CD4-positive, alpha-beta T cell (primary cell): ENCODE data around the gene LARP4. TPM values are rescaled to one million over a fixed set of nuclear protein-coding genes. Genes with fewer than 3 reads are reported as not detected.

Experiments used
- ATAC-seq: fragments of 200-7000 bp; cut with Tn5 transposase; one replicate; pipeline ENCODE4 v1.10.0; 2022; ENCODE audit warnings: mild to moderate bottlenecking; ENCODE audit not compliant: poor library complexity
- CTCF ChIA-PET: fragments of 350-600 bp; sonication (Branson Sonifier 250); formaldehyde crosslinking; loops from one replicate; lab custom pipeline; 2021; ENCODE audit warnings: antibody characterized with exemption, inconsistent platforms; lab: Charles Lee
- POLR2A ChIA-PET: fragments of 350-600 bp; sonication (Branson Sonifier 250); formaldehyde crosslinking; loops from one replicate; lab custom pipeline; 2021; ENCODE audit warnings: antibody characterized with exemption, inconsistent platforms; lab: Charles Lee
- DNase-seq, 14 experiments: peaks; one replicate each; pipeline ENCODE4 v3.0.0-alpha.2; 2013 to 2020; ENCODE audit warnings: mixed read lengths in 2 of 14
- H3K27ac ChIP-seq, 2 donors: one replicate each; pipeline versions ENCODE4 v1.5.1 to v1.7.0; 2013; ENCODE audit warnings: low read length in 2 of 2, low read depth in 1 of 2, mild to moderate bottlenecking in 1 of 2
- H3K27me3 ChIP-seq, 2 experiments: 1 replicate in 1 of 2; 2 replicates in 1 of 2; pipeline versions ENCODE4 v1.6.1 to v1.7.0; 2013; ENCODE audit warnings: low read length in 2 of 2, control low read depth in 1 of 2, mild to moderate bottlenecking in 1 of 2, moderate library complexity in 1 of 2; ENCODE audit not compliant: insufficient read depth in 2 of 2, control insufficient read depth in 1 of 2
- H3K36me3 ChIP-seq: one replicate; pipeline ENCODE4 v1.6.1; 2013; ENCODE audit warnings: low read length, control low read depth; ENCODE audit not compliant: insufficient read depth
- H3K4me1 ChIP-seq: one replicate; pipeline ENCODE4 v1.6.1; 2013; ENCODE audit warnings: low read length, control low read depth; ENCODE audit not compliant: insufficient read depth
- H3K4me3 ChIP-seq: one replicate; pipeline ENCODE4 v1.5.1; 2013; ENCODE audit warnings: mild to moderate bottlenecking, low read length, moderate library complexity
- H3K9me3 ChIP-seq, 2 experiments: 1 replicate in 1 of 2; 2 replicates in 1 of 2; pipeline versions ENCODE4 v1.6.1 to v1.7.0; 2013; ENCODE audit warnings: low read length in 2 of 2, mild to moderate bottlenecking in 2 of 2, control low read depth in 1 of 2, moderate library complexity in 1 of 2; ENCODE audit not compliant: control insufficient read depth in 1 of 2, insufficient read depth in 1 of 2
- H3K27ac Mint-ChIP-seq: one replicate; pipeline ENCODE4 v1.8.0; 2020; ENCODE audit warnings: mixed read lengths
- H3K27me3 Mint-ChIP-seq: one replicate; pipeline ENCODE4 v1.8.0; 2021; ENCODE audit warnings: mixed read lengths
- H3K36me3 Mint-ChIP-seq: one replicate; pipeline ENCODE4 v1.8.0; 2021; ENCODE audit warnings: low read depth, mixed read lengths
- H3K4me1 Mint-ChIP-seq: one replicate; pipeline ENCODE4 v1.8.0; 2021; ENCODE audit warnings: low read depth, mixed read lengths
- H3K4me3 Mint-ChIP-seq: one replicate; pipeline ENCODE4 v1.8.0; 2020; ENCODE audit warnings: mild to moderate bottlenecking, mixed read lengths
- H3K9me3 Mint-ChIP-seq: one replicate; pipeline ENCODE4 v1.8.0; 2020; ENCODE audit warnings: mixed read lengths
- intact Hi-C, 2 experiments: fragments of 100-400 bp; cut with DNase I in 1 of 2; cut with micrococcal nuclease in 1 of 2; formaldehyde crosslinking; loops; one replicate each; pipeline versions ENCODE4 v1.15.1 to v1.9.0; 2023 to 2025; cut with DNase I, micrococcal nuclease
- total RNA-seq, 174 experiments: library from RNA in 2 of 174; stranded (reverse) in 2 of 174; gene quantifications; one replicate each; pipeline ENCODE4 v1.2.3 and lab custom pipeline; 2021 to 2026
- TF ChIP-seq, protein P1 (sequence below): fragments of 200-600 bp; IDR thresholded peaks from one replicate; pipeline ENCODE4 v1.8.0; 2022; ENCODE audit warnings: antibody characterized with exemption, mild to moderate bottlenecking

LARP4 gene
- total RNA-seq, 2 experiments from 2014 or later = 17.6 to 18.1 TPM

DNA sequence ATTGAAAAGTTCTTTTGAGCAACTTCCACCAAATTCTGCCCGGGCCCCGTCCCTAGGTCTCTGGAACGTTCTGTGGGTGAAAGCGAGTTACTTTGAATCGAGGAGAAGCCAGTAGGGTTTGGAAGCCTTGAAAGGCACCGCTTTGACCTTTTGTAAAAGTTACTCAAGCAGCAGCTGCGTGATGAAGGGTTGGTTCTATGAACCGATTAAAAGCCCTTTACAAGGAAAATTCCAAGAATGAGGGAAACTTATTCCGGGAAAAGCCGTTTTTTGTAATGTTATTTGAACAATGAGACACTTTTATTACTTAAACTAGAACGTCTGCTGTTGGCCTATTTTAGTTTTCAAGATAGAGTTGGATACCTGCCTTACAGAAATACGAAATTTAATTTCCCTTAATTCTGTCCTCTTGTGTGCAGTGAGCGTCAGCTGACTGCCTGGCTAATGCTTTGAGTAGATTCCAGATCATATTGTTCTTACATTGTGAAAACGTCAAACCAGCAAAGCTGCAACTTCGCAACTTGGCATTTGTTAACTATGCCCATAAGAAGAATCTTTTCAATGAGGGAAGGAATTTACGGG is 906 bp downstream of the LARP4 start:
- Mint-ChIP-seq H3K4me1 (peaks cover 30% of the 10 kb centered on the region), H3K27me3 (peaks cover 5% of the 10 kb centered on the region), H3K36me3 (peaks cover 12% of the 10 kb centered on the region), H3K27ac (peak overlapping the region; percentile 80), H3K4me3 (peak overlapping the region; percentile 94), H3K9me3 (no peaks in the 10 kb centered on the region)
- peak overlapping the region; percentile 65 to 70 for H3K27ac ChIP-seq
- no peaks in the 10 kb centered on the region for H3K9me3 ChIP-seq
- H3K36me3 ChIP-seq = no peaks in the 10 kb centered on the region
- H3K27me3 ChIP-seq = no peaks in the 10 kb centered on the region
- intact Hi-C loops = loop anchor here (2.0 to 5.0 kb wide), 4 partner anchors 15 to 646 kb away; partner anchors contain the start of genes LETMD1 (in 1 of the 2) and LIMA1 (in 1 of the 2)
- ATAC-seq (no peak), DNase-seq (peak in 3 of 14 experiments; percentile 0 to 12 (median 2))
- H3K4me1 ChIP-seq = peaks cover 15% of the 10 kb centered on the region
- CTCF ChIA-PET = interaction anchor here (1.8 kb wide), 1 partner anchor 434 kb away, joined by 4 read pairs; no protein-coding TSS in a partner anchor
- POLR2A ChIA-PET = interaction anchor here (0.6 to 2.3 kb wide), 4 partner anchors 26 to 317 kb away, joined by 3 to 7 read pairs (median 3); partner anchors contain the start of genes COX14 and LIMA1
- TF ChIP-seq, protein P1, sequence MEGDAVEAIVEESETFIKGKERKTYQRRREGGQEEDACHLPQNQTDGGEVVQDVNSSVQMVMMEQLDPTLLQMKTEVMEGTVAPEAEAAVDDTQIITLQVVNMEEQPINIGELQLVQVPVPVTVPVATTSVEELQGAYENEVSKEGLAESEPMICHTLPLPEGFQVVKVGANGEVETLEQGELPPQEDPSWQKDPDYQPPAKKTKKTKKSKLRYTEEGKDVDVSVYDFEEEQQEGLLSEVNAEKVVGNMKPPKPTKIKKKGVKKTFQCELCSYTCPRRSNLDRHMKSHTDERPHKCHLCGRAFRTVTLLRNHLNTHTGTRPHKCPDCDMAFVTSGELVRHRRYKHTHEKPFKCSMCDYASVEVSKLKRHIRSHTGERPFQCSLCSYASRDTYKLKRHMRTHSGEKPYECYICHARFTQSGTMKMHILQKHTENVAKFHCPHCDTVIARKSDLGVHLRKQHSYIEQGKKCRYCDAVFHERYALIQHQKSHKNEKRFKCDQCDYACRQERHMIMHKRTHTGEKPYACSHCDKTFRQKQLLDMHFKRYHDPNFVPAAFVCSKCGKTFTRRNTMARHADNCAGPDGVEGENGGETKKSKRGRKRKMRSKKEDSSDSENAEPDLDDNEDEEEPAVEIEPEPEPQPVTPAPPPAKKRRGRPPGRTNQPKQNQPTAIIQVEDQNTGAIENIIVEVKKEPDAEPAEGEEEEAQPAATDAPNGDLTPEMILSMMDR = no peak
- peak overlapping the region; percentile 91 for H3K4me3 ChIP-seq

DNA sequence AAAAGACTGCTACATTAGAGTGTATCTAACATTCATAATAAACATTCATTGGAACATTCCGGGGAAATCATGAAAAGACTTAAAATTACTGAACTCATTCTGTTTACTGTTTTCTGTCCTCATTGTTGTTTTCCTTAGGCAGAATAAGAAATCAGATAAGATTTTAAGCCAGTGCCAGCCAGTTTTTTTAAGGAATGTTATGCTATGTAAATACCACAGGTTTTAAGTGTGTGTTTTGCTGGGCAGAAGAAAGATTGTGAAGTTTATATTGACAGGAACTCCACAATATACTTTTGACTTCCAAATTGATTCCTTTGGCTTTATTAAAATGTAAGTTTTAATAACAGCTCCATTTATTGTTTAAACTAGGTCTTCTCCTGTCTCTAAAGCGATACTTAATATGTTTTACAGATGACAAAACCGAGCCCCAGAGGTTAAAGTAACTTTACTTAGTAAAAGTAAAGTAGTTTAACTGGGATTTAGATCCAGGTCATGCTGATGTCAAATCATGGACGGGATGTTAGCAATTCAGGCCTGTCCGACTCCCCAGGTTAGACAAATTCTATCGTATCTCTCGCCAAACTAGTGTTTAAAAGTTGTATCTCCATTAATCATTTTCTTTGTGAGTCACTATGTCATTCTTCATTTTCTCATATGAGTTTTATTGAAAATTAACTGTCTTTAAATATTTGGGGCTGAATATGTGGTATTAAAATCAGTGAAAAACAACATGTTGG is 1.7 kb downstream of the LARP4 start:
- peak overlapping the region; percentile 91 for H3K4me3 ChIP-seq
- H3K27me3 Mint-ChIP-seq = no peaks in the 10 kb centered on the region
- peaks cover 15% of the 10 kb centered on the region for H3K4me1 ChIP-seq
- H3K4me1 Mint-ChIP-seq = peaks cover 30% of the 10 kb centered on the region
- POLR2A ChIA-PET = interaction anchor here (1.0 to 2.3 kb wide), 2 partner anchors 291 to 318 kb away, joined by 3 to 7 read pairs; partner anchors contain the start of gene COX14
- no peak for DNase-seq
- no peaks in the 10 kb centered on the region for H3K36me3 ChIP-seq
- H3K9me3 ChIP-seq = no peaks in the 10 kb centered on the region
- H3K27me3 ChIP-seq = no peaks in the 10 kb centered on the region
- no peak for ATAC-seq
- intact Hi-C loops = loop anchor here (5.0 kb wide), 2 partner anchors 180 to 645 kb away; partner anchors contain the start of gene LETMD1 (in 1 of the 2)
- H3K36me3 Mint-ChIP-seq = peaks cover 12% of the 10 kb centered on the region
- H3K4me3 Mint-ChIP-seq = peak overlapping the region; percentile 94
- peak overlapping the region; percentile 80 for H3K27ac Mint-ChIP-seq
- no peak overlapping the region for H3K27ac ChIP-seq
- no peaks in the 10 kb centered on the region for H3K9me3 Mint-ChIP-seq
- CTCF ChIA-PET = interaction anchor here (0.5 to 1.8 kb wide), 2 partner anchors 23 to 435 kb away, joined by 3 to 4 read pairs; no protein-coding TSS in a partner anchor
- TF ChIP-seq, protein P1 = no peak

DNA sequence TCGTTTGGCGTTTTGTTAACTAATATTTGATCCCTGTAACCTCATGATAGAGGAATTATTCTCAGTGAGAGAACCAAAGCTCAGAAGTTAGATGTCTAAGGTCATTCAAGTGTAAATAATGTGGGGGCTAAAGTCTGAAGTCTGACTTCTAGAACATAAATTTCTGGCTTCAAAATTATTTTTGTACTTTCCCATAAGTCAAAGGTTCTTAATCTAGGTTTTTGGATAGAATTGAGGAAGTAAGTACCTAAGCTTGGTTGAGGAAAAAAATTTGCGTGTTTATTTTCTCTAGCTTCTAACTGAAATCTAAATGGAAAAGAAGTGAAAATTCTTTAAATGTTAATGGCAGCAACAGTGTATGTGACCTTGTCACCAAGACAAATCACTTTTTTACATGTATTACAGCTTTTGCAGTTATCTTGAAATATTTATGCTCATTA is 2.3 kb downstream of the LARP4 start:
- DNase-seq (no peak), ATAC-seq (no peak)
- Mint-ChIP-seq H3K36me3 (peaks cover 16% of the 10 kb centered on the region), H3K4me3 (peak overlapping the region; percentile 94), H3K27me3 (no peaks in the 10 kb centered on the region), H3K9me3 (no peaks in the 10 kb centered on the region), H3K4me1 (peaks cover 35% of the 10 kb centered on the region), H3K27ac (no peak overlapping the region)
- H3K4me3 ChIP-seq = no peak overlapping the region
- POLR2A ChIA-PET = interaction anchor here (0.5 kb wide), 1 partner anchor 92 kb away, joined by 3 read pairs; no protein-coding TSS in a partner anchor
- no peaks in the 10 kb centered on the region for H3K36me3 ChIP-seq
- H3K9me3 ChIP-seq = no peaks in the 10 kb centered on the region
- peaks cover 15% of the 10 kb centered on the region for H3K4me1 ChIP-seq
- H3K27ac ChIP-seq = no peak overlapping the region
- TF ChIP-seq, protein P1 = no peak
- no peaks in the 10 kb centered on the region for H3K27me3 ChIP-seq
- intact Hi-C loops = loop anchor here (5.0 kb wide), 2 partner anchors 181 to 644 kb away; partner anchors contain the start of gene LETMD1 (in 1 of the 2)
- CTCF ChIA-PET = interaction anchor here (1.8 kb wide), 1 partner anchor 436 kb away, joined by 4 read pairs; no protein-coding TSS in a partner anchor
